HG02840 (cell line): Measurements from ENCODE around the gene ACO2.
"Not testable (repeated sequence)": the region's sequence is repeated elsewhere in the genome, so short reads cannot be mapped to it uniquely, and the experiment has no call there.

Experiments
- ATAC-seq: cut with Tn5 transposase; IDR thresholded peaks from one replicate; pipeline ENCODE4 v1.9.1; 2021; ENCODE audit warnings: mild to moderate bottlenecking, moderate library complexity, moderate number of reproducible peaks; ENCODE audit not compliant: unreplicated experiment, low FRiP score

The ACO2 gene

DNA sequence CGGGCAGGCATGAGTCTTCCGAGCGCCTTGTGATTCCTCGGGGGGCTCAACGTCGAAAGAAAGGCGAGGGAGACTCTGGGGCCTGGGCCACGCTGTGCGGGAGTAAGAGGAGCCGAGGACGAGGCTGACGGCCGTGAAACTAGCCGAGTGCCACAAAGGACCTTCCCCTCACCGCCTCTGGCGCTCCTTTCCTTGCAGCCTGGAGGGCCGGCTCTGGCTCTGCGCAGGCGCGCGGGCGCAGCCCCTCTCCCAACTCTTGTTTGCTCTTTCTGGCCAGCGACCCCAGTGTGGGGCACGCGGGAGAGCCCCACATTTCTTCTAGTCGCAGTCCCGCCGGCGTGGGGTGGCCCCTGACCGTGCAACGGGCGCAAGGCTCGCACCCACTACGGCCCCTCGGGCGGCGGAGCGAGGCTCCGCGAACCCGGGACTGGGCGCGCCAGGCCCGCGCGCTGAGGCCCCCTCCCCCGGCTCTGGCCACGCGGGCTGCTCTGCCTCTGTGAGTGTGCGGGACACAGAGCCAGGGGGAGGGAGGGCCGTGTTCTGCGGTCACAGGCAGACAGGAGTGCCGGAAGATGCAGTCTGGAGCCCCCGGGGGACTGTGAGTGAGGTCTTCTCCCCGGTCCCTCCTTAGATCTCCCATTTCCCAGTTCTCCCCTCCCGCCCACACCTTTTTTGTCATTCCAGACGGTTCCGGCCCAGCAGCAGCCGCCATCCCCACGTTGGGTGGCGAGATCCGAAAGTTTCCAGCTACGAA is 21.3 kb upstream of the ACO2 start:
- no peak for ATAC-seq

- ATAC-seq = peak; percentile 37
These were observed 20.6 kb upstream of the ACO2 start for GRCh38 chr22:41448189-41448808.

DNA sequence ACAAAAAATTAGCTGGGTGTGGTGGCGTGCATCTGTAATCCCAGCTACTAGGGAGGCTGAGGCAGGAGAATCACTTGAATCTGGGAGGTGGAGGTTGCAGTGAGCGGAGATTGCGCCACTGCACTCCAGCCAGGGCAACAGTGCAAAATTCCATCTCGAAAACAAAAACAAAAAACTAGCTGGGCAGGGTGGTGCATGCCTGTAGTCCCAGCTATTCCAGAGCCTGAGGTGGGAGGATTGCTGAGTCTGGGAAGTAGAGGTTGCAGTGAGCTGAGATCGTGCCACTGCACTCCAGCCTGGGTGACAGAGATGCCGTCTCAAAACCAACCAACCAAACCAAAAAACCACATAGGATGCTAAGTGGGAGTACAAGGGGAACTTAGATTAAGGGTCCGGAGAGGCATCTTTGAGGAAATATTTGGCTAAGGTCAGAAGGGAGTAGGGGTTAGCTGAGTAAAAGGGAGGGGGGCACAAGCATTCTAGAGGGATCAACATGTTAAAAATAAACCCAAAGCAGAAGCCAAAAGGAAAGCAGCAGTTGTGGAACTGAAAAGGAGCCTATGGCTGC is 10.7 kb upstream of the ACO2 start:
- no peak for ATAC-seq

DNA sequence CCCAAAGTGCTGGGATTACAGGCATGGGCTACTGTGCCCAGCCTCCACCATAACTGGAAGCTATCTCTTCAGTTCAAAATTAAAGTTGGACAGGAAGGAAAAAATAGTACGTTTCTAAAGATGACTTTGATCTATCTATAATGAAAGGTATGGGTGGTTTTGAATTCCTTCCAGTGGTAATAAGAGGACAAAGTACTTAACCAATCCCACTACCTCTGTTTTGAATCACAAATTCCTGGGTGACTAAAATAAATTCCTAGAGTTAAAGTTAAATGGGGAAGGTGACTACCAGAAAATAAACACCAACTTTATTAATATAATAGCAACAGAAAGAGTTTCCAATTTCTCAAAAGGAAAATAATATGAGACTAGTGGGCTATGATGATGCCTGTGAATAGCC is 9.5 kb upstream of the ACO2 start:
- ATAC-seq = no peak

DNA sequence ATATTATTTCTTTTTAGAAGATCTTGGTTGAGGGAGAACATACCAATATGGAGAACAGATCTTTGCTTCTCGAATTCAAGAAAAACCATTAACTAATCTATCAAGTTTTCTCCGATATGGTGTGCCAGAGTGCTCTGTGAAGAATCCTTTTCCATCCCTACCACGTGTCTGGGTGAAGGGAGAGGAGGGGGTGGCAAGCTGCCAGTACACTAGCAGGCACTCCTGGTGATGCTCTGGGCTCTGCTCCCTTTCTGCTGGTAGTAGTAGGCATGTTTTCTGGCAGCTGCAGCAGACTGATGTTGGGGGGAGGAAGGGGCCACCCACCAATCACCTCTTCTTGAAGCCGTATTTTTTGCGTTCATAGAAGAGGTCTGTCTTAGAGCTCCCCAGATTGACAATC is 8.8 kb upstream of the ACO2 start:
- ATAC-seq = not testable (repeated sequence)

DNA sequence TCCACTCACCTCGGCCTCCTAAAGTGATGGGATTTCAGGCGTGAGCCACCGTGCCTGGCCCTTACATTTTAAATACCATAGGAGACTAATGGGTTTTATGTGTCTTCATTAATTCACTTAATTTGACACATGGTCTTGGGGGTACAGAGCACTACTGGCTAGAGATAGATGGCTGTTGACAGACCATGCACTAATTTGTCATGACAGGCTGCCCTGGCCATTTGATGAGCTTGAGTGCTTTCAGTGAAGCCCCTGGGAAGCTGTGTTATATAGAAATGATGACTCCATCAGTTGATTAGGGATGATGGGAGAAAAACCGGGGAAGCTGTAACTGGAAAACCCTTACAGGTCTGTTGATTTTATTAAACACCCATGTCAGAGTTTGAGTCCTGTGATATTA is 7.0 kb upstream of the ACO2 start:
- ATAC-seq = no peak

DNA sequence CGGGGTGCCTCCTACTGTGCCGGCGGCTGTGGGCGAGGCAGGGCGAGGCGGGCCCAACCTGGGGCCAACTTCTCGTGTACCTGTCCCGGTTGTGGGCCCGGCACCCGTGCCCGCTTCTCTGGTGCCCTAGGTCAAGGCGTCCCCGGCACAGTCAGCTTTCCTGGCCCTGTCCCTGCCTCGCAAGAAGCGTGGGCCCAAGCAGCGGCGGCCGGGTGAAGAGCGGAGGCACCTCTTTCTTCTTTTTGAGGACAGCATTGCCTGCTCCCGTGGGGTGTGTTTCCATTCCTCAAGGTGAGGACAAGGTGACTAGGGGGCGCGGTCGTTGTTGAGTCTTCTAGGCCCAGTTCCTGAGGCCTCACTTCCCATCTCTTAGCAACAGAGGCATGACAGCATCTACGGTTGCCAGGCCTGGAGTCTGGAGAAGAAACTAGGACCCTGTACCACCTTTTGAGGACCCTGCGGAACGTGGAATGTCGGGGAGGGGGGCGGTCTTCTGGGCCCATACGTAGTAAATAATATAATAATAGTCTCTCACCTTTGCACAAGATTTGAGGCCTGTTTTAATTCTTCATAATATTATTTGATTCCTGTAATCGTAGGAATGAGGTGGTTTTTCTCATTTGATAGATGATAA is 418 bp downstream of the ACO2 start:
- ATAC-seq = no peak

DNA sequence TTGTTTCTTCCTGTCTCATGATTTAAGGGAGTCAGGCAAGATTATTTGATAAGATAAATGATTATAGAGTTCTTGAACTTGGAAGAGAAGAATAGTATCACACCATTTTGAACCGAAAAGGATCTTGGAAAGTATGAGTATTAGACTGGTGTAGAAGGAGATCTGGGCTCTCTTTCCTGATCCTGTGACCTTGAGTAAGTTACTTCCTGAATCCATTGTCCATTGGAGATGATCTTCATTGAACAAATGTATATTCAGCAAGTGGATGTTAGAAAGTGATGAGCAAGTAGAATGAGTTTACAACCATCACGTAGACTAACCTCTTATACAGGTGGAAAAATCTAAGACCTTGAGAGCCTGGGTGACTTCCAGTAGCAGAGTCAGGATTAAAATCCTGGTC is 2.0 kb downstream of the ACO2 start:
- ATAC-seq = no peak

DNA sequence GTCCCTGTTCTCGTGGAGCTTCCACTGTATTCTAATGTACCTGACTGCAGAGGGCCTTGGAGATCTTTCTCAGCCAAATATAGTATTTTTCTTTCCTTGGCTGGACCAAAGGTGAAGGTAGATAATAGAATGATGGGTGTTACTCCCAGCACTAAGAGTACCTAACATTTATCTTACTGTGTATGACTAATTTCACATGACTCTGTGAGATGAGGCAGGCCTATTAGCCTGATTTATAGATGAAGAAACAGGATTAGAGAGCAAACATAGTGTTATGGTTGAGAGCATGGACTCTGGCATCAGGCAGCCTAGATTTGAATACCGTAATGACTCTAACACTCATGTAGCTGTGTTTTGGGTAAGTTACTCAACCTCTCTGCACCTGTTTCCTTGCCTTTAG is 2.7 kb downstream of the ACO2 start:
- ATAC-seq = no peak

- no peak for ATAC-seq
These were observed 6.0 kb downstream of the ACO2 start for GRCh38 chr22:41474872-41475451.

GRCh38 chr22:41478473-41478872 is 9.6 kb downstream of the ACO2 start:
- ATAC-seq = no peak

DNA sequence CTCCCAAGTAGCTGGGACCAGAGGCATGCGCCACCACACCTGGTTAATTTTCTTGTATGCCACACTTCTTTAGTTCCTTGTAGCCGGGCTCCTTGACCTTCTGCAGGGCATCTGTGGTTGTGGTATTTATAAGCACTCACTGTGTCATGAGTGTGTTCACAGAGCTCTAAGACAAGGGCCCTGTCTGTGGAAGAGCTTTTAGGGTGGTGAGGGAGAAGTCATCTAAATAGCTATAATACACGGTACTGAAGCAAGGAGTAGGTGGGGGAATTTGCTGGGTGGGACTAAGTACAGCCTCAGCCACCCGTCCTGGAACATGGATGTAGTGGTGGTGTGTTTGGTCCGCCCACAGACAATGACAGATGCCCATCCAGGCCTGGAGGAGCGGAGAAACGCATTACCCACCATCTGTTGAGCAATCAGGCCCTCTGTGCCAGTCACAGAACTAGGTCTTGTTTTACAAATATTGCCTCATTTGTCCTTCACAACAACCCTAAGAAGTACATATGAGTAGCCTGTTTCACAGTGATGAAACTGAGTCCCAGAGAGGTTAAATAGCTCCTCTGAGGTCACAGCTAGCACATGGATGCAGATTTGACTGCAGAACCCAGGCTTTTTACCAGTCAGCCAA is 10.1 kb downstream of the ACO2 start:
- ATAC-seq = no peak

DNA sequence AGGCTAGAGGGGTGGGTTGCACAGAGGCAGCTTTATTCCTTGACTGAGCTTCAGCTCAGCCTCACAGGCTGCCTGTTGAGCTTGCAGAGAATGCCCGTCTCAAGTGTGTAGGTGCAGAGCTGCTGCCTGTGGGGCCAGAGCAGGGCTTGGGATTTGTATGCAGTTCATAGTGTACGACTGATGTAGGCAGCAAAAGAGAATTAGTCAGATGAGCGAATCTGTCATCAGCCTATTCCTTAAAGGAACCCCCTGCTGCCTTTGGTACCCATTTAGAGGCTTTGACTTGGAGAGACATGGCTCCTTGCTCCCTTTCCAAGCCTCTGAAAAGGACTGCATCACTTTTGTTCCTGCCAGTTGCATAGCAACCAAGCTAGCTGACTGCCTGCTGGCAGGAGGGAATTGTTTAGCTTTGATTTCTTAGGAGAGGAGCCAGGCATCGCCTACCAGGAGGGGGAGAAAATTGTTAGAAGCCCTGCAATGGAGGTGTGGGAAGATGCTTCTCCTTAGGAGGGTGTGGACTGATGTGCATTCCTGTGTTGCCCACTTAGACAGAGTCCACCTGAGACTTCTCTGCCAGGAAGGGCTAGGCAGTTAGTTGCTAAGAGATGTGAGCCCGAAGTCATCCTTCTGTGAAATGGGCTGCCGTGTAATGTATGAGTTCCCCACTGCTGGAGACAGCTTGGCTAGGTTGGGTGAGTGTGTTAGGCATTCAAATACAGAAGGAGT is 10.9 kb downstream of the ACO2 start:
- no peak for ATAC-seq

- no peak for ATAC-seq
These were observed 11.4 kb downstream of the ACO2 start for GRCh38 chr22:41480397-41480735.

GRCh38 chr22:41481131-41481830 is 12.4 kb downstream of the ACO2 start:
- no peak for ATAC-seq

DNA sequence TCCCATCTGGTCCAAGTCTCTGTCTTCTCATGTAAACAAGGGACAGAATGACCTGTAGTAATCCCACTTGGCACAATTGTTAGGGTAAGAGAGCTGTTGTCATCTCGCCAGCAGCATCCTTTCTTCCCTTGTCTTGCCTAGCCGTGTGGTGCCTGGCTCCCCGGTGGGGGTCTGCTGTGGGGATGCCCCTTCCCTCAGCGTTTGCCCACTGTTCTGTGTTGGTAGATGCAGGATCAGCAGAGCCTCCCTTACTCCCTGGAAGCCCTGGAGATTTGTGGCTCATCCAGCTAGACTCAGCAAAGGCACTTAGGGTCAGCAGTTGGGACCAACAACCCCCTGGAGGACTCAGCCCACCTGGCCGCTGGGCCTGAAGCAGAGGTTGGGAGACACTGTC is 13.0 kb downstream of the ACO2 start:
- no peak for ATAC-seq

DNA sequence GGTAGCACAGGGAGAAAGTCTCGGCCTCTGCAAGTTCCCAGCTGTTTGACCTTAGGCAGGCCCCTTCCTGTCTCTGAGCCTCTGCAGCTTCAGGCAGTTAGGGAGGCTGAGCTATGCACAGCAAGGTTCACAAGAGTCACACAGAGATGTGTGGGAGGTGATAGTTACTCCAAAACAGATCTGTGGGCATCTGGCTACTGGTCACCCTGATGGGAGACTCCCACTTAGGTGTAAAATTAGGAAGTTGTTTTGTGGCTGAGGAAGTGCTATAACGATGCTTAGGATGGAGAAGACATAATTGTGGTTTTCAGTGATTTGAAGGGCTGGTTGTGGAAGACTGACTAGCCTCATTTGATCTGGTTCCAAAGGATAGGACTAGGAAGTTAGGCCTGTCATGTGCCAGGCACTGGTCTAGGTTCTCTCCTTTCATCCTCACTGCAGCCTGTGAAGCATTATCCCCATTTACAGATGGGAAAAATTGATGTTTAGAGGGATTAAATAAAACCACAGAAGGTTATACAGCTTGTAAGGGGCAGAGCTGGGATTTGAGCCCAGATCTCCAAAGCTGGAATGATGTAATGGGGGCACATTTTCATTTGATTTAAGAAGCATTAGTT is 13.5 kb downstream of the ACO2 start:
- no peak for ATAC-seq

DNA sequence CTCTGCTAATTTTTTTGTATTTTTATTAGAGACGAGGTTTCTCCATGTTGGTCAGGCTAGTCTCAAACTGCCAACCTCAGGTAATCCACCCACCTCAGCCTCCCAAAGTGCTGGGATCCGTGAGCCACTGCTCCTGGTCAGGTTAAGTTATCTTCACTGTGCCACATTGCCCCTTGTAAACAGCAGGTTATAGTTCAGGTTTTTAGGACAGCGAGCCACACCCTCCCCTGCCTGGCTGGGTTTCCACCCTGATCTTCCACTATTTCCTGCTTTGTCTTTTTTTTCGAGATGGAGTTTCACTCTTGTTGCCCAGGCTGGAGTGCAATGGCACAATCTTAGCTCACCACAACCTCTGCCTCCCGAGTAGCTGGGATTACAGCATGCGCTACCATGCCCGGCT is 16.1 kb downstream of the ACO2 start:
- ATAC-seq = no peak
